H54 (cell line): ENCODE measurements around the gene BOC.

Experiments
- DNase-seq: peaks from one replicate; pipeline ENCODE4 v3.0.0; 2011; ENCODE audit warnings: low spot score, mixed read lengths; ENCODE audit not compliant: insufficient read length
- FAIRE-seq: peaks from 3 replicates; lab custom pipeline; 2011; peaks lifted over from hg19 to GRCh38; lab: Jason Lieb, UNC
- POLR2A ChIP-seq: IDR thresholded peaks from 2 replicates; pipeline ENCODE4 v1.6.1; 2011; ENCODE audit warnings: low read depth, mild to moderate bottlenecking, low read length

BOC gene

DNA sequence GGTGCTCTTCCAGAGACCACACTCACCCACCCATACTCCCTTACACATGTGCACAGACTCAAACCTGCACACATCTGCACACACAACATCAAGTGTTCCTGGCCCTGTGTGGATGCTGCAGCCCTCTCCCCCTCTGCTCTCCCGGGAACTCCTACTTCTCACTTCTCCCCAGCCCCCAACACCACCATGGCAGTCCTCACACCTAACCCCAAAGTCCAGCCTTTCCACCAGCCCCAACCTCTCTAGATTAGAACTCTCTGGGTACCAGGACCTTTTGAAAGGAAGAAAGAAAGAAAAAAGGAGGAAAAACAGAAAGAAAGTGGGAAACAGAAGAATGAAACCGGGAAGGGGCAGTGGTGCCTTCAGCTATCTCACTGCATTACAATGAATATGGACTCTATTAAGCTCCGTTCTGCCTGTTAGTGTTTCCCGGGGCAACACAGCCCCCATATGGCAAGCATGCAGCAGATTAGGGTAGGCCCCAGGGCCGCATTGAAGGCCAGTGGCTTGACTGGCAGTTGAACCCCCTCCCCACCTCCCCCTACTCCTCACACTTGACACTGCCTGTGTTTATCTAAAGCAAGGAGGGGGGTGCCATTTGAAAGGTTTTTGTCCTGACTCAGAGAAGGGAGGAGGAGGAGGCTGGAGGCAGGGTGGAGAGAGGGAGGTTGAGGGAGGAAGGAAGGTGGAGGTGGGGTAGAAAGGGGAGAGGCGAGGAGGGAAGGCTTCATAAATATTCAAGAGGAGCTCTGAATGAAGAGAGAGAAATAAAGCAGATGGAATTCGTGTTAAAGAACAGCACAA lies 30.1 kb downstream of the BOC start:
- no peak for TF ChIP-seq POLR2A
- FAIRE-seq (peak; percentile 60), DNase-seq (no peak)

DNA sequence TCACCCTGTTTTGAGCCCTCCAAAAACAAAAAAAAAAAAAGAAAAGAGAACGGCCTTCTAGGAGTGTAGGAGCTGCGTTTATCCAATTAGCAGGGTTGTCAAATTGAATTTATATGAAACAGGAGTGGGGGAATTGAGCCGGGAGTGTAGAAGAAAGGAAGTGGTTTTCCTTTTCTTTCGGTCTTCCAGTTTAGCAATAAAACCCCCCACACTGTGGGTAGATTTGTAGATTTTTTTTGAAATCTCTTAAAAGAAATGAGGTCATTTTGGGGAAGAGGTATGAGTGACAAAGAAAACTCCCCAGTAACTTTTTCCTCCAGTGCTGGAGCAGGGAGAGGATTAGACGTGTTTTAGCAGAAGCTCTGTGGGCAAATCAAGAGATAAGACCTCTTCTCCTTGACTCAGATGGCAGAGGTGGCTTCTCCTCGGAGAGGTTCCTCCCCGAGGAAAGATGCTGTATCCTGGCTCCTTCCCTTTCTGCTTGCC lies 30.8 kb downstream of the BOC start:
- no peak for TF ChIP-seq POLR2A
- DNase-seq = no peak
- no peak for FAIRE-seq

DNA sequence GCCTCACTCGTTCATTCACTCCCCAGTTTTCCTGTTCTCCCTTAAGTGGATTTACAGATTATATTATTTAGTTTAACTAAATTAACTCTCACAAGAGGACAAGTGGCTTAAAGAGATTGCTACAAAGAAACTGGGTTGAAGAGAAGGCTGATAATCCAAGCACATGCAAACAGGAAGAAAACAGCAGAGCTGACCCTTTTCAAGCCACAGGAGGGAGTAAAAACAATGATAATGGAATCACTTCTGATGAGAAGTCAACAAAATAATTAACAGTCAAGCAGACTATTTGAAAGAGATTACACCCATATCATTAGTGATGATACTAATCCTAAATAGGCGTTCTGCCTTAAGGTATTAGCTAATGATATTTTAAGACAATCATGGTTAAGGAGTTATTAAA lies 31.7 kb downstream of the BOC start:
- FAIRE-seq (no peak), DNase-seq (no peak)
- no peak for TF ChIP-seq POLR2A

DNA sequence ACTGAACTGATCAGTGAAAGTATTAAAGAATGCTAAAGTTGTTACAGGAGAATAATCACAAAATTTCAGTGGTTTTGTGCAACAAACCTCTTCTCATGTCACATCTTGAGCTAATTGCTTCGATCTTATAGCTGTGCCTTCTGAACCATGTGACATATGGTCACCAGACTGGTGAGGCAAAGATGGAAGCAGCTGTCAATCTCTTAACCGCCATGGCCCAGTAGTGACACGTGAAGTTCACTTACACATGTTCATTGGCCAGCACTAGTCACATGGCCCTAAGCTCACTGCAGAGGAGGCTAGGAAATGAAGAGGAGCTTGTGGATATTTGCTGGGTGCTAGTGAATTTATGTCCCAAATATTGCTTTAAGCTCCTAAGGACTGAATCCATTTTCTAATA lies 32.5 kb downstream of the BOC start:
- no peak for DNase-seq
- no peak for TF ChIP-seq POLR2A
- no peak for FAIRE-seq

DNA sequence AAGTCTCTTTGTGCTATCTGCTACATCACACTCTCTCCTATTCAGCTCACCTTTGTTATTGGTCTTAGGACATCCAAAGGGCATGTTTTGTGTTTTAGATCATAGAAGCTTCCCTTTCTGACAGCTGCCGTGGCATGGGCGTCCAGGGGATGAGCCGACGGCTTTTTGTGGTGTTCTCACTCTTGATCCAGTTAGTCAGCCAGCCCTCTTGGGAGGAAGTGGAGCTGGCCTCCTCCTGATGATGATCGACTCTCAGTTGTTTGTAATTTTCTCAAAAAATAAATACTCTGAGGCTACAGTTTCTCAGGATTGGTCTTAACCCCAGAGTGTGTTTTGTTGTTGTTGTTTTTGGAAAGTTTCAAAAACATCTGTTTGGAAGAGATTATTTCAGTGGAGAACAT lies 34.4 kb downstream of the BOC start:
- FAIRE-seq = no peak
- no peak for TF ChIP-seq POLR2A
- DNase-seq = no peak

DNA sequence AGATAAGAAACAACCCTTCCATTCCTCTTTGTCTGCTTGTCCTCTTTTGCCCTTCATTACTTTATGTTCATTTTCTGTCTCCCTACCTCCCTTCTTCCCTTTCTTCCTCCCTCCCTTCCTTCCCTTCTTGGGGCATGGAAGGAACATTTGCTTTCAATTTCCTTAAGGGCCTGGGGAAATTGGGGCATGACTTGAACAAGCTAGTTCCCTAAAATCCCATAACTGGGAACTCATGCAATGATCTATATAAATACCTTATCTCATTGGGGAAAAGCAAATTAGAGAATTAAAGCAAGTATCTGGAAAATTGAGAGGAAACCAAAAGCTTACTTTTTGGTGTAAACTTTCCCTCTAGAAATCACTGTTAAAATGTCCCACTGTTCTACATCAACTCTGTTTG lies 35.7 kb downstream of the BOC start:
- no peak for TF ChIP-seq POLR2A
- DNase-seq (no peak), FAIRE-seq (no peak)

DNA sequence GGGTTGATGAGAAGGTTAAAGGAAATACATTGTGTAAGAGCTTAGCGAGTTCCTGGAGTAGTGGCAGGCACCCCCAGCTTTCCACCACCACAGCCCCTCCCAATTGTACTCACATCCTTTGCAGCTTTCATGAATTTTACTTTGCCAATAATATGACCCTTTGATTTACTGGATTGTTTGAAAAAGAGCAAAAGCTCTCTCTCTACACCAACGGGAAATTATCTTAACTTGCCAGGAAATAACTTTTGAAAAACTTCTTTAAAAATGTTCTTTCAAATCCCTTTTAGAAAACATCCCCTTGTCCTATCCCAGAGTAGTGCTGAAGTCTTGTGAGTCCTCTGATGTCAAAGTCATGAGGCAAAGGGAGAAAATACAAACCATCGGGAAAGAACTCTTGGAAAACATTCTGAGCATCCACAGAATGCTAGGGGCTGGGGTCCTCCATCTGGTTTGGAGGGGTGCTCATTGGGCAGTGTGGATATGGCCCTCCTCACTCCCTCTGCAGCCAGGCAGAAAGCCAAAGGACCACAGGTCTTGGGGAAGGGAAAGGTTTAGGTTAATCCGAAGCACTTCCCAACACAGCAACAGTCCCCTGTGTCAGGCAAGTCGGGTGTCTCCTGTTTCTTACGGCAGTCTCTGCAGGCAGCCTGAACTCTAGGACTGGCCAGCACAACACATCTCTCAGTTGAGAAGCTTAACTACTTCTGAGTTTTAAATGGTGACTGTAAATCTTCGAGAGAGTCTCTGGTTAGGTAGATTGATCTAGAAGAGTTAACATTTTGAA lies 36.5 kb downstream of the BOC start:
- no peak for TF ChIP-seq POLR2A
- no peak for DNase-seq
- no peak for FAIRE-seq

DNA sequence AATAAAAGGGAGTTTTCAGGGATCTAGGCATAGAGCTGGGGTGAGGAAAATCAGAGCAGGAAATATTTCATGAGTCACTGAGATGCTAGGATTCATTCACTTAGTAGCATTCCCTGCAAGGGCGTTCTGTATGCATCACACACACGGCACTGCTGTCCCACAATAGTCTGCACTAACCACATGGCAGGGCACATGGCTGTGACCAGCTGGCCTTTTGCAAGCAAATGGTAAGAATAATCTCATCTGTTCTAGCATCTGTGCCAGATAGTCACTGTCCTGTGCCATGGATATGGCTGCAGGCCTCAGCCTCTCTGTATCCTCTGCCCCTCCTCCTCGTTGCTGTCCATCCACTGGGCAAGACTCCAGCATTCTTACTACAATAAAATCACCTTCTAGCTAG lies 37.8 kb downstream of the BOC start:
- no peak for TF ChIP-seq POLR2A
- FAIRE-seq = peak; percentile 89
- DNase-seq = peak; percentile 68

DNA sequence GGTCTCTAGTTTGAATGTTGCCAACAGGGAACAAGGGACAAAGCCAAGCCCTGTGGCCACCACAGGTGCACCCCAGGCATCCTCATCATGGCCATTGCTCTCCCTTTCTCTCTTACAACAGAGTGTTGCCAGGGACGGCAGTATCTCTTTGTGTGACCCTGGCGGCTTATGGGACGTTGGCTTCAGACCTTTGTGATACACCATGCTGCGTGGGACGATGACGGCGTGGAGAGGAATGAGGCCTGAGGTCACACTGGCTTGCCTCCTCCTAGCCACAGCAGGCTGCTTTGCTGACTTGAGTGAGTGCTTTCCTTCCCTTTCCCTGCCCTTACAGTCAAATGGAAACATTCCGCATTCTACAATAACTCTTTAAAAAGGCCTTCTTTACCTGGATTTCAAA lies 38.2 kb downstream of the BOC start:
- FAIRE-seq (no peak), DNase-seq (no peak)
- TF ChIP-seq POLR2A = no peak

DNA sequence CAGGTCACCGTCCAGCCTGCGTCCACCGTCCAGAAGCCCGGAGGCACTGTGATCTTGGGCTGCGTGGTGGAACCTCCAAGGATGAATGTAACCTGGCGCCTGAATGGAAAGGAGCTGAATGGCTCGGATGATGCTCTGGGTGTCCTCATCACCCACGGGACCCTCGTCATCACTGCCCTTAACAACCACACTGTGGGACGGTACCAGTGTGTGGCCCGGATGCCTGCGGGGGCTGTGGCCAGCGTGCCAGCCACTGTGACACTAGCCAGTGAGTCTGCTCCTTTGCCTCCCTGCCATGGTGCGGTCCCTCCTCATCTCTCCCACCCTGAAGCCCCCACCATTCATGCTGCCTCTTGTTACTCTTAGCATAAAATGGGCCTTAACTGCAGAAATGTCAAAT lies 39.2 kb downstream of the BOC start:
- no peak for FAIRE-seq
- no peak for TF ChIP-seq POLR2A
- no peak for DNase-seq

DNA sequence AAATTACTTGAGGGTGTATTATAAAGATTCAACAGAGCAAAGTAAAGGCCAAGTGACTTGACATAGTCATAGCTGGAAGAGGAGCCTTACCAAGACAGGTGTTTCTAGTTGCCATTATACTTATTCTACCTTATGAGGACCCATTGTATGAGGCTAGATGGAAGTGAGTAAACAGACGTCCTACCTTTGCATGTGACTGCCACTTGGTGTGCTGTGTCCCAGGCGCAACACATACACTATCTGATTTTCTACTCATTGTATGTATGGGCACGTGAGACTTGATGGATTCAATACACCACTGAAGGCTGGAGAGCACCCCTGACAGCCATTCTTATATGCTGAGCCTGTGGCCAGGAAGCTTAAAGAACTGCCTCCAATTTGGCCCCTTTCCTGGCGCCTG lies 40.5 kb downstream of the BOC start:
- FAIRE-seq (no peak), DNase-seq (no peak)
- no peak for TF ChIP-seq POLR2A

DNA sequence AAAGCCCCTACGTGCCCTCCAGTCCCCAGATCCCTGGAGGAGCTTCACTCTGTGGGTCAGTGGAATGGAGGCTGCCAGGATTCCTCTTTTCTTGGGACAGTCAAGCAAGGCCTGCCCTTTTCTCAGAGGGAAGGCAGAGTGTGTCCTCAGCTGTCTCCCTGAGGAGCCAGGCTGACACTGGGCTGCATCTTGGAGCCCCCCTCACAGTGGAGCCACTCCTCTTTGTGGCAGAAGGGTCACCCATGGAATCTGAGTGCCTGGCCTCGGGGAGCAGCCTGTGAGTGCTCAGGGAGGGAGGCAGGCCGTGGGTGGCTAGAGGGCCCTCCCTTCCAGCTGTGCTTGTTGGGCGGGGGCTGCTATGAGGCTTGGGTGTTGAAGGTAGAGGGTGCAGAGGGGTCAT lies 41.2 kb downstream of the BOC start:
- TF ChIP-seq POLR2A = no peak
- no peak for FAIRE-seq
- DNase-seq = no peak

DNA sequence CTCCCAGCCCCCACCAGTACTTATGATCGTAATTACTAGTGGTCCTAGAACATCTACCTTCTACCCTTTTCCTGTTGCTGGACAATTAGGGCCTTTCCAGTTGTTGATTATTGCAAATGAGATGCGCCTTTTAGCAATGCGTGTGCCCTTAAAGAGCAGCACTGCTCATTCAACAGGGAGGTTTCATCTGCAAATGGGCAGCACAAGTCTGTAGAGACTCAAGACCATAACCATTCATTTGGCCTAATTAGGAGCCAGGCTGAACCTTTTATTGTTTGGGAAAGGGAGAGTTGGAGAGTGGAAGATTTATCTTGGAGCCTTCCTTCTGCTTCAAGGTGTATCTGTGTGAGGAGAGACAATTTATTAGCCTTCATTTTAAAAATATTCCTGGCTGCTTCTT lies 42.3 kb downstream of the BOC start:
- FAIRE-seq (no peak), DNase-seq (no peak)
- no peak for TF ChIP-seq POLR2A

DNA sequence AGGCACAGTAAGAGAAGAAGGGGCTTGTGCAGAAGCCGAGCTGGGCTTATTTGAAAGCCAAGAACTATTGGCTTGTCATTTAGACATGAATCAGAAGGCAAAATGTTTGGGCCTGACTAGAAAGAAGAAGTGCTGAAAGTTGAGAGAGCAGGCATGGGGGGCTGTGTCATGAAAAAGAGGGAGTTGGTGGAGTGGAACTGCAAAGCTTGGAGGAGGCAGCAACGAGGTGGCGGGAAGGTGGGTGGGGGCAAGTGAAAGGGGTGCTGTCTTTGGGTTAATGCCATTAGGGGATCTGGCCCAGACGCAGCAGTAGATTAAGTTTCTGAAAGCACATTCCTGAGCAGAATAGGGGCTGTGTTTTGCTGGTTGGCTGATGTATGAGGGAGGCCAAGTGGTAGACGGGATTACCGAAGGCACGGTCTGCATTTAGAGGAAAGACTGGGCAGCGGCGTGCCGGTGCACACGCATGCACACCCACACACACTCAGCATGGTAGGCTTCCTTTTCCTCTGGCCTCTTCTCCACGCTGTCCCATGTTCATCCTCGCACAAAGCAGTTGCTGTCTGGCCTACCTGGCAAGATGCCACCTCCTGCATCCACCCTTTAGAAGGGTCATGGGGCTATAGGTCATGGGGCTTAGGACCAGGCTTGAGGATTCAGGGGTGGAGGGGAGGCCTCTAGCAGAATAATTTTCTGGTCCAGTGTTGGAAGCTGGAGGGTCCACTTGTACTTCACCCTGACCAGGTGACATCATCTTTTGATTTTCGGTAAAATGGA lies 43.0 kb downstream of the BOC start:
- DNase-seq (no peak), FAIRE-seq (no peak)
- no peak for TF ChIP-seq POLR2A
